OCI-LY3 (cell line): ENCODE measurements around the gene YPEL1.
"Not testable (repeated sequence)": the region's sequence is repeated elsewhere in the genome, so short reads cannot be mapped to it uniquely, and the experiment has no call there.

ENCODE experiments used
- H2AFZ ChIP-seq: fragments of 200-600, 300-600 bp; shearing (Covaris generic); 2 replicates; pipeline ENCODE4 v1.6.0; 2014; ENCODE audit warnings: antibody characterized with exemption, low read depth, low read length
- H3K27ac ChIP-seq: fragments of 200-600, 300-600 bp; sonication (generic); 2 replicates; pipeline ENCODE4 v1.5.1; 2014; ENCODE audit warnings: mild to moderate bottlenecking, low read length, moderate library complexity, mixed read lengths
- H3K27me3 ChIP-seq: fragments of 200-600, 300-600 bp; sonication (generic); 2 replicates; pipeline ENCODE4 v1.6.1; 2014; ENCODE audit warnings: low read depth, low read length, mixed read lengths
- H3K36me3 ChIP-seq: fragments of 200-600, 300-600 bp; sonication (generic); replicated peaks from 2 replicates; pipeline ENCODE3; 2014; ENCODE audit warnings: low read depth, low read length, mixed read lengths
- H3K4me1 ChIP-seq: fragments of 300-600, 200-600 bp; sonication (generic); 2 replicates; pipeline ENCODE4 v1.6.1; 2014; ENCODE audit warnings: low read length, mixed read lengths
- H3K4me2 ChIP-seq: fragments of 200-600, 300-600 bp; sonication (generic); 2 replicates; pipeline ENCODE4 v1.6.1; 2014; ENCODE audit warnings: low read length, mixed read lengths
- H3K4me3 ChIP-seq: fragments of 300-600, 200-600 bp; sonication (generic); 2 replicates; pipeline ENCODE4 v1.5.1; 2014; ENCODE audit warnings: antibody characterized with exemption, mild to moderate bottlenecking, low read length, moderate library complexity
- H3K79me2 ChIP-seq: fragments of 300-600, 200-600 bp; shearing (Covaris generic); 2 replicates; pipeline ENCODE4 v1.6.1; 2014; ENCODE audit warnings: mild to moderate bottlenecking, low read length, mixed read lengths
- H3K9ac ChIP-seq: fragments of 300-600, 200-600 bp; shearing (Covaris generic); 2 replicates; pipeline ENCODE4 v1.6.0; 2014; ENCODE audit warnings: mild to moderate bottlenecking, low read length, moderate library complexity
- H3K9me3 ChIP-seq: fragments of 200-600, 300-600 bp; shearing (Covaris generic); 2 replicates; pipeline ENCODE4 v1.6.1; 2014; ENCODE audit warnings: low read length, mixed read lengths; ENCODE audit not compliant: insufficient read depth
- H4K20me1 ChIP-seq: fragments of 200-600, 300-600 bp; sonication (generic); 2 replicates; pipeline ENCODE4 v1.6.1; 2016; ENCODE audit warnings: low read length, mixed read lengths; ENCODE audit not compliant: insufficient read depth
- CTCF ChIP-seq: fragments of 200-600, 300-600 bp; sonication (generic); IDR thresholded peaks from 2 replicates; pipeline ENCODE4 v1.5.1; 2014; ENCODE audit warnings: antibody characterized with exemption, low read length, low read depth
- EZH2phosphoT487 ChIP-seq: fragments of 200-600 bp; shearing (Covaris generic); IDR thresholded peaks from 2 replicates; pipeline ENCODE4 v1.6.1; 2018; ENCODE audit warnings: antibody characterized with exemption, mixed run types, low read depth

The YPEL1 gene

GRCh38 chr22:21752276-21752675 is 16.7 kb upstream of the YPEL1 start:
- H3K9me3 ChIP-seq = no peaks in the 10 kb centered on the region
- H3K4me1 ChIP-seq = peaks cover 18% of the 10 kb centered on the region
- H3K27ac ChIP-seq = no peak overlapping the region
- H3K9ac ChIP-seq = no peak overlapping the region
- H3K4me2 ChIP-seq = no peak overlapping the region
- peaks cover 30% of the 10 kb centered on the region for H3K36me3 ChIP-seq
- no peaks in the 10 kb centered on the region for H3K79me2 ChIP-seq
- no peak for TF ChIP-seq EZH2phosphoT487
- TF ChIP-seq CTCF = no peak
- no peak overlapping the region for H3K4me3 ChIP-seq
- peaks cover 11% of the 10 kb centered on the region; the same call in 1 of the 2 replicates for H4K20me1 ChIP-seq
- H2AFZ ChIP-seq = no peak overlapping the region
- no peaks in the 10 kb centered on the region for H3K27me3 ChIP-seq

- no peaks in the 10 kb centered on the region for H3K4me1 ChIP-seq
- no peaks in the 10 kb centered on the region for H3K27me3 ChIP-seq
- TF ChIP-seq EZH2phosphoT487 (no peak), CTCF (no peak)
- H3K27ac ChIP-seq = no peak overlapping the region
- no peak overlapping the region for H3K9ac ChIP-seq
- H3K79me2 ChIP-seq = no peaks in the 10 kb centered on the region
- no peaks in the 10 kb centered on the region for H3K36me3 ChIP-seq
- H4K20me1 ChIP-seq = no peaks in the 10 kb centered on the region
- H3K9me3 ChIP-seq = no peaks in the 10 kb centered on the region
- no peak overlapping the region for H3K4me2 ChIP-seq
- H2AFZ ChIP-seq = no peak overlapping the region
- H3K4me3 ChIP-seq = no peak overlapping the region
Observed at GRCh38 chr22:21745948-21746347, 10.4 kb upstream of the YPEL1 start.

GRCh38 chr22:21744917-21745316 is 9.3 kb upstream of the YPEL1 start:
- not testable (repeated sequence) for H3K27me3 ChIP-seq, H3K27ac ChIP-seq, H4K20me1 ChIP-seq, H3K4me2 ChIP-seq, H3K79me2 ChIP-seq, H3K36me3 ChIP-seq, H2AFZ ChIP-seq, H3K4me3 ChIP-seq, H3K4me1 ChIP-seq, H3K9me3 ChIP-seq, H3K9ac ChIP-seq

- no peak overlapping the region for H3K27ac ChIP-seq
- H3K27me3 ChIP-seq = no peaks in the 10 kb centered on the region
- H2AFZ ChIP-seq = no peak overlapping the region
- no peaks in the 10 kb centered on the region for H3K36me3 ChIP-seq
- H3K9ac ChIP-seq = no peak overlapping the region
- H3K4me1 ChIP-seq = no peaks in the 10 kb centered on the region
- no peak overlapping the region for H3K4me2 ChIP-seq
- H3K4me3 ChIP-seq = no peak overlapping the region
- H3K79me2 ChIP-seq = no peaks in the 10 kb centered on the region
- TF ChIP-seq CTCF (no peak), EZH2phosphoT487 (no peak)
- no peaks in the 10 kb centered on the region for H4K20me1 ChIP-seq
- no peaks in the 10 kb centered on the region for H3K9me3 ChIP-seq
Observed at GRCh38 chr22:21741790-21742189, 6.2 kb upstream of the YPEL1 start.

- Histone ChIP-seq H3K4me2 (no peak overlapping the region), H3K4me1 (no peaks in the 10 kb centered on the region), H3K4me3 (no peak overlapping the region), H3K9ac (no peak overlapping the region), H3K9me3 (no peaks in the 10 kb centered on the region), H3K27ac (no peak overlapping the region), H3K27me3 (no peaks in the 10 kb centered on the region), H4K20me1 (no peaks in the 10 kb centered on the region), H3K79me2 (no peaks in the 10 kb centered on the region), H3K36me3 (no peaks in the 10 kb centered on the region), H2AFZ (no peak overlapping the region)
- TF ChIP-seq EZH2phosphoT487 (no peak), CTCF (no peak)
Observed at GRCh38 chr22:21741059-21741458, 5.5 kb upstream of the YPEL1 start.
